HG02623 (cell line): ENCODE results near the gene TEX14.
"Not testable (repeated sequence)": the region's sequence is repeated elsewhere in the genome, so short reads cannot be mapped to it uniquely, and the experiment has no call there.

Experiments
- ATAC-seq: cut with Tn5 transposase; IDR thresholded peaks from one replicate; pipeline ENCODE4 v1.9.1; 2021; ENCODE audit warnings: moderate library complexity; ENCODE audit not compliant: unreplicated experiment

TEX14 gene

DNA sequence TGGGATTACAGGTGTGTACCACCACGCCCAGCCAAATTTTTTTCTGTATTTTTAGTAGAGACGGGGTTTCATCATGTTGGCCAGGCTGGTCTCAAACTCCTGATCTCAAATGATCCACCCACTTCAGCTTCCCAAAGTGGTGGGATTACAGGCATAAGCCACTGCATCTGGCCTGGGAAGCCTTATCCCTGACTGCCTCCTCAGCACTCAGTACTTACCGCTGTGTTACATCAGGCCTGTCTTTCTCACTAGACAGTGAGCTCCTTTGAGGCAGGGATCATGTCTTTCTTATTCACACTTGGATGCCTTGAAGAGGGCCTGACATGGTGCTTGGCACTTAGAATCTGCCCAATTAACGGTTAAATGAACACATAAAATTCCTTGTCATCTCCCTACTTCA lies 121.1 kb downstream of the TEX14 start:
- no peak for ATAC-seq

DNA sequence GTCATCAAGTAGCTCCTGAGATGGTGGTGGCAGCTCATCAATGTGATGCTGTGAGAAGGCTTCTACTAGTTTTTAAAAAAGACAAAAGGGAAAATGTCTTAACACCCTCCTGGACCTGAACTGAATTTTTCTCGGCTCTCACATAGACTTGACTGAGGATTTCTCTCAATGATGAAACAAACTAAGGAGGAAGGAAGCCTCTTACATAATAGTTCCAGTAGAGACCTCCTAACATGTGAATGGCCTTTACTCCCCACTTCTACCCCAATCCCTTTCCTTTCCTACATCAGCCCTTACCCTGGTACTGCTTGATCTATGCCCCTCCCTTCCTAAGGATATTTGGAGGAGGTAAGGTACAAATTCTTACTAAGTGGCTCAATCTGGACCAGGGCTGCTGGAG lies 122.6 kb downstream of the TEX14 start:
- ATAC-seq = no peak

DNA sequence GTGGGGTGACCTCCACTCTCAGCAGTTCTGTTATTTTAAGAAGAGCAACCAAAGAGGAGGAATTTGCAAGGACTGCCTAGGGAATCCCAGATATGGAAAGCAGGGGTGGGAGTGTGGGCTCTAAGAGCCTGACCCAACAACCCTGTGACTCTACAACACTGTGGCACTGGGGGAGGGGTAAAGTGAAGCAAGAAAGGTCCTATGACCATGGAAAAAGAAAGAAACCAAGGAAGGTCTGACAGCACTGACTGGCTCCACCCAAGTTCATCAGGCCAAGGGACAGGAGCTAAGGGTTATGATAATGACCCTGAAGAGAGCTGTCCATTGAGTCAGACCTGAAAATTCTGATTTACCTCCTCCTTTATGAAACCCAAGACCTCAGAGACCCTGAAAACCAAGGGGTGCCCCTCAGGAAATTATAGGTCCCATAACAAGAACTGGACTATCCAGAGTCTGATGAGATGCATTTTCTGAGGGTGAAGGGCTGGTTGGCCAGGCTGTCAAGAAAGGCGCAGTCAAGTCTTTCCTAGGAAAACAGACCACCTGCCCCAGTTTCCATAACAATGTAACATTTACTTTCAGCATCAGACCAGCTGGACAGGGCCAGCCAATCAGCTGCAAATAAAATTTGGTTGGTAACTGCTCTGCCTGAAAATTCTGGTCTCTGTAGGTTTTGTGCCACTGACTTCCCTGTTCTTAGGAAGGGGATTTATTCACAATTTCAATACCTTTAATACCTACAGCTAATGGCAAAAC lies 123.6 kb downstream of the TEX14 start:
- ATAC-seq = no peak

DNA sequence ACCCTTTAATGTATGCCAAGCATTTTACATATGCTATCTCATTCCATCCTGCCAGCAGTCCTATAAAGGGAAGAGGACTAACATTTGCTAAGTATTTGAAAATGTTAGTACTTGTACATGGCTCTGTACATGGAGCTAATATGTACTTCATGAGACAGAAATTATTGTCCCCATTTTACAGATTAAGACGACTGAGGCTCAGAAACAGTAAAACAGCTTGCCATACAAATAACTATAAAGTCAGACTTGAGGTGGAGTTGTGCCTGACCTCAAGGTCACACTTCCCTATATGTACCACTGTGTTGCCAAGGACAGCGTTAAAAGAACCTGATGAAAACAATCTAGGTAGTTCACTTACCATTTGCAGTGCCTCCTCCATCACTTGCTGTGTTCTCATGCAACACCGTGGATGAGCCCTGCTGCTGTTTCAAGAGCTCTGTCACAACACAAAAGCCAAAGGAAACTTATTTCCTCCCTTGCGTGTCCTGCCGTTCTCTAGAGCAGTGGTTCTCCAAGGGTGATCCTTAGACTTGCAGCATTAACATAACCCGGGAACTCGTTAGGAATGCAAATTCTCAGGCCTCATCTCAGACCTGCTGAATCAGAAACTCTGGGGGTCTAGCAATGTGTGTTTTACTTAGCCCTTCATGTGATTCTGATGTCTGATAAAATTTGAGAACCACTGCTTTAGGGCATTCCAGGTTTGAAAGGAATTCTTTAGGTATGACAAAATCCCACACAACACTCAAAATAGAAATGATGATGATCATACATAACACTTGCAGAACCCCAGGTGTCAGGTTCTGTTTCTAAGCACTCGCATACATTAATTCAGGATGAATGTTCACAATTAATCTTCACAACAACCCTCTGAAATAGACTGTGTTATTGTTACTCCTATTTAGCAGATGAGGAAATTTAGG lies 126.2 kb downstream of the TEX14 start:
- ATAC-seq = no peak

DNA sequence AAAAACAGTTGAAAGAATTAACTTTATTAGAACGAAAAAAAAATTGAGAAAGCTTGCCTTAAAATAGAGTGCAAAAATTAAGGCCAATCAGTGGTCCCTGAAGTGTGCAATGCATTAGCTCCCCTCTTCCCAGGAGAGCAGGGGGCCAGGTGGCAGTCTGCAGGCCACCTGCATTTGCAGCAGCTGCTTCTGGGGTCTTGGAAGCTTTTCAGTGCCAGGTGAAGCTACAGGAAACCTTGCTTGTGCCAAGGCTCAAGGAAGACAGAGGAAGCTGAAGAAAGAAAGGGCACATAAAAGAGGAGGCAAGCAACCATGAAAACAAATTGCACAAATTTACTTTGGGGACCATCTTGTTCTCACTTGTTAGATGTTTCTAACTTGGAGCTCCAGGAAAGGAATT lies 126.9 kb downstream of the TEX14 start:
- no peak for ATAC-seq

DNA sequence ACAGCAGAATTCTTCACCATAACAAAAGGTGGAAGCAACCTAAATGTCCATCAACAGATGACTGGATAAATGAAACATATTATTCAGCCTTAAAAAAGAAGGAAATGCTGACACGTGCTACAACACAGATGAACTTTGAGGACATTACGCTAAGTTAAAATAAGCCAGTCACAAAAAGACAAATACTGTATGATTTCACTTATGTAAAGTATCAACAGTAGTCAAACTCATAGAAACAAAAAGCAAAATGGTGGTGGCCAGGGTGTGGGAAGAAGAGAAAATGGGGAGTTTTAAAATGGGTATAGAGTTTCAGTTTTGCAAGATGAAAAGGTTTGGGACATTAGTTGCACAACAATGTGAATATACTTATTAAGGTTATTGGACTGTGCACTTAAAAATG lies 127.6 kb downstream of the TEX14 start:
- ATAC-seq = no peak

DNA sequence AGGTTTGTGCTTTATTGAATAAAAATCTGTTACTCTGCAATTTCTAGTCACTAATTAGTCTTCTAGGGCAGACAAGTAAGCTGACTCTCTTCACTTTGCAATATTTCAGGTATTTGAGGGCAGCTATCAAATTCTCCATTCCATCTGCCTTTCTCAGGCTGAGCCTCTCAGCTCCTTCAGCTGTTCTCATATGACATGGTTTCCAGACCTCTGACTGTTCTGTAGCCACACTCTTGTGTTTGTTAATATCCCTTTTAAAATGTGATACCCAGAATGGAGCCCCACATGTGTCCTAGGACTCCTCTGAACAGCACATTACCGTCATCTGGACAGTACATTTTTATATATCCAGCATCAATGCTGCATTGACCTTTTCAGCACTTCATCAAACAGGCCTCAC lies 131.3 kb downstream of the TEX14 start:
- ATAC-seq = no peak

DNA sequence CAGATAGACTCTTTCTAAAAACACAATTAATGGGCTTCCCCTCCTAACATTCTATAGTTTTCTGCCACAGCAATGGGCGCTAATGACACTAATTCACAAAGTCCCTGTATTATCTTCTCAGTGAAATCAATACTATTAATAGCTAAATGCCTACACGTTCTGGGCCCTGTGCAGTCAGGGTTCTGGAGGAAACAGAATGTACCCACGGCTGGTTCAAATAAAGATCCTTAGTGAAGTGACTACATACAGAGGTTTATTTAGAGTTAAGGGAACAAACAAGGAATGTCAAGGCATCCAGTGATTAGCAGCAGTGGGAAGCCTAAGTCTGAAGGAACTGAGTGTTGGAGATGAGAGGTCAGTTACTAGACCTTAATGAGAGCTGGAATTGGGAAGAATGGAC lies 133.9 kb downstream of the TEX14 start:
- ATAC-seq = no peak

DNA sequence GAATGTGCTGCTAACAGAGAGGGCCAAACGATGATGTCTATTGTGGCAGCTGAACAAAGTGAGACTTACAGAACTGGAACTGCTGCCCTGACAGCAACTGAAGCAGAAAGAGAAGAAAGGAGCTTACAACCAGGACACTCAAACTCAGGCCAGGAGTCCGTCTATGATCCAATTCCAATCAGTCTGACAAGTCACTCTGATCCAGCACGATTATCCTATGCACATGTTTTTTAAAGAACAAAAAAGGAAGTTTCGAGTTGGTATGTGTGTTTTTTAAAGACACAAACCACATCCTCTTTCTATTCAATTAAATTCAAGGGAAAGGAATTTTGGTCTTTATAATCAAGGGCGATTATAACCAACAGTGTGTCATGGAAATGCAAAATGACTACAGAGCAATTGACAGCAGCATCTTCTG lies 135.0 kb downstream of the TEX14 start:
- no peak for ATAC-seq

DNA sequence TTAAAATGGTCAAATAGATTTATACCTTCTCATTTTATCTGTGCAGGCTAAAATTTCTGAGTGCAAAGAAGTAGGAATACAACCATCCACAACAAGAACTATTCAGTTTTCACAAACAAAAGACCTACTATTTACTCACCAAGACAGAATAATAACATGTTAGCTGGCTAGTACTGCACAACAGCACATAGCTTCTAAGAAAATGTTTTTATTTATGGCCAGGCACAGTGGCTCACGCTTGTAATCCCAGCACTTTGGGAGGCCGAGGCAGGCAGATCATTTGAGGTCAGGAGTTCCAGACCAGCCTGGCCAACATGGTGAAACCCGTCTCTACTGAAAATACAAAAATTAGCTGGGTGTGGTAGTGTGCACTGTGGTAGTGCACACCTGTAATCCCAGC lies 136.7 kb downstream of the TEX14 start:
- not testable (repeated sequence) for ATAC-seq

DNA sequence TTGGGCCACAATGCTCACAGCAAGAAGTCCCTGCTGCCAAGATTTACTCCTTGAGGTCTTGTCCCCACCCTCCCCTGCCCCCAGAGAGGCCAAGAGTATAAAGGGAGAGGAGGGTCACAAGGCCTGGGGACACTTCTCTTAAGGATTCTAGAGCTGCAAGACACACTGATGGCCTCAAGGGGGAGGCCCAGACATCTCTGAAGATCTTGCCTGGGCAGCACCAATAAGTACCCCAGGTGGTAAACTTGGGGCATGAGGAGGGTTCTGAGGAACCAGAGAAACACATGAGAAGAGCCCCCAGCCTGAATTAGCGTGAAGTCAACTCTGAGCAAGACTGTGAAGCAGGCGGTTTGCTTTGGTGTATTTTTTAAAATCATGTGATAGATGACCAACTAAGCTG lies 150.6 kb downstream of the TEX14 start:
- ATAC-seq = no peak

DNA sequence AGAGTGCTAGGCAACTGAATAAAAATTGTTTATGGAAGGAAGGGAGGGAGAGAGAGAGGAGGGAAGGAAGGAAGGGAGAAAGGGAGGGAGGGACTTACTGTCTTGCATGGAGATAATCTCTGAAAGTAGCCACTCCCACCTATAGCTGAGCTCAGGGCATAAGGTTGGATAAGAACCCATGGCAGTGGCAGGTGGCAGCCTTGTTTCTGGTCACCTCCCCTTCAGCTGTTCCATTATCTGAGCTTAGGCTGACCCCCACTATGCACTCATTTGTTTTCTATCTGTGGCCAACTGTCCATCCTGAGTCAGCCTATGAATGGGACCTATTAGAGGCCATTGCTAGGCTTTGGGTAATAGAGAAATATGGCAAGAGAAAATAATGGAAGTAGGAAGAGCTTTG lies 152.1 kb downstream of the TEX14 start:
- ATAC-seq = no peak

DNA sequence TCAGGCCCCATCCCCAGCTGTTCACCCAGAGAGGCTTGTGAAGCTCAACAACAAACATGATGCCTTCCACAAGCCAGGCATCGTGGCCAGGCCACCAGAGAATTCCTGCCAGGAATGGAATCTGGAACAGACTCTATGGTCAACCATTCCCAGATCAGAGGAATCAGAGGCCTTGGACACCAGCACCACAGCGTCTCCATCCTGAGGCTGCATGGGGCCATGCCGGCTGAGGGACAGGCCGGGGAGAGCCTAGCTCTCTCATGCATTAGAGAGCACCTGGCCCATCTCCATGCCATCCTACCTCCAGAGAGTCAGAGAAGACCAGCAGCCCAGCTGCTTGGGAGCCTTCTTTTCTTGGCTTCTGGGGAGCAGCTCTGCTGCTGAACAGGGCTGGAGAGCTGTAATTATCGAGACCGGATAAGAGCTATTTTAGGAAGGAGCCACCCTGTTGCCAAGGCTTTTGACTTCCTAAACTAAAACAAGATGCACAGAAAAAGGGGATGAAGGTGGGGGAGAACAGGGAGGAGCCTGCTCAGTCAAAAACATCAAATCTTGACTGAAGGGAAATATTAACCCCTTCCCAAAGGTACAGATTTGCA lies 152.9 kb downstream of the TEX14 start:
- no peak for ATAC-seq

DNA sequence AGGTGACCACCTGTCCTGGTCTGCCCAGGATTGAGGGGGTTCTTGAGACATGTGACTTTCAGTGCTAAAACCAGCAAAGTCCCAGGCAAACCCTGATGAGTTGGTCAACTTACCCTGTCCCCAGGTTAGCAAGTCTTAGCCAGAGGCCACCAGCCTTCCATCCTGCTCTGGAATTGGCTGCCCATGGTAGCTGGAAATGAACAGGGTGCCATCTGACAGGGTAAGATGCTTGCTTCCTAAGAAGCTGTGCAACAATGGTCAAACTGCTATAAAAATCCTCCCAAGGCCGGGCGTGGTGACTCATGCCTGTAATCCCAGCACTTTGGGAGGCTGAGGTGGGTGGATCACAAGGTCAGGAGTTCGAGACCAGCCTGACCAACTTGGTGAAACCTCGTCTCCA lies 154.6 kb downstream of the TEX14 start:
- ATAC-seq = no peak

DNA sequence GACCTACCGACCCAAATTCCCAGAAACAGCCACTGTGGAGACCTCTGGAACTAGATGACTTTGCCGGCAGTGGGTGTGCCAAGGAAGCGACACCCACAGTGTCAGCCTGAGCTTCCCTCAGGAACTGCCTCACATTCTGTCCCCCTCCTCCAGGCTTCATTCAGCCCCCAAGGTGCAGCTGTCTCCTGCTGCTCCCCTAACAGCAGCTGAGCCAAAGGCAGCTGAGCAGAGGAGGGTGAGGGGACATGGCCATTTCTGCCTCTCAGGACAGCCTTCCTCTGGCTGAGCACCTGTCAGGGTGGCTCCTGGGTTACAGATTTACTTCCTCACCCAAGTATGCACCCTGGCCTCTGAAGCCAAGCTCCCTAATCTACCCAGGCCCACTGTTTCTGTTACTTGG lies 155.3 kb downstream of the TEX14 start:
- no peak for ATAC-seq

DNA sequence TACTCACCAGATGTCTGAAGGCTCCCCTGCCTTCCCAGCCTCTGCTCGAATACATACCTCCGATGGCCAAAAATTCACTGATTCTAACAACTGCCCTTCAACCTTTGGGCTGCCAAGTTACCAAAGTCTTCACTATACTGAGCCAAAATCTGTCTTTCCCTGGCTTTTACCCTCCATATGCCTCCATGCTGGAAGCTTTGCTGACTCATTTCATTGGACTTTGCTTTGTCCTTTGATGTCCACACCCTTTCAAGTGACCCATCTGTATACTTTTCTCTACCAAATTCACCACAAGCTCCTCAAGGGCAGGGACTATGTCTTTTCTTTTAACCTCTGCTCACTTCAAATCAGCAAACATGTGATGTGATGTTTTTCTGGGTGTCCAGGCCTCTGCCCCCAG lies 156.4 kb downstream of the TEX14 start:
- no peak for ATAC-seq

DNA sequence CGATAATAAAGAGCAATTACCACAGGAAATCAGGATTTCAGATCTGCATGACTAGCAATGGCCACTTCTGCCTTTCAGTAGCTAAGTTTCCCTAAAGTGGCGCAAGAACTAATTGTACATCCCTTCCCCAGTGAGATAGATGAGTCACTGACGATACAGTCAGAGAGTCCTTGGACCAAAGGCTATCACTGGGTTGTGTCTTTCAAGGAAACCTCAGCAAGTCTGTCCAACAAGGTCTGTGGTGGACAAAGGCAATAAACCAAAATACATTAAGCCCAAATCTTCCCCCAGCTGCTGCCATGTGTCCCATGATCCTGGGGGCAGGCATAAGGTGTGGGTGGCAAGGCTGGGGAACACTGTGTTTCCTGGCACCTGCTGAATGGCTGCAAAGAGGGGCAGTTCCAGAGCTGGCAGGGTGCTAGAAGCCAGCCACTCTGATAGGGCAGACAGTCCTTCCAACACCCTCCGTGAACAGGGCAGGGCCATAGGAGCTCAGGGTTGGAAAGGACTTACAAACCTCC lies 156.9 kb downstream of the TEX14 start:
- no peak for ATAC-seq

DNA sequence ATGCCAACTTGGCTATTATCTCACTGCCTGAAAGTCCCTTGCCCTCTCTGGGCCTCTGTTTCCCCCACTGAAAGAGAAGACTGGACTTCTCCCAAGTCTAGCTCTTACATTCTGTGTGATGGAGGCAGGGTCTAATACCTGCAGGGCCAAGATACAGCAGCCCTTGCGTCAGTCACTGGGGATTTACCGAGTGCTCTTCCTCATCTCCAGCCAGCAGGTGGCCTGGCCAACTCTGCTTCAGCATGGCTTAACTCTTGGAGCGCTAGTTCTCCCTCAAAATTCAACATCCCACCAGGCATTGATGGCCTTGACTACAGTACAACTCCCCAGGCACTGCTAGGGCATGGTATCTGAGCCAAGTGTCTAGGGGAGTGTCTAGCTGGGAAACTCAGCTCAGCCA lies 157.5 kb downstream of the TEX14 start:
- no peak for ATAC-seq

DNA sequence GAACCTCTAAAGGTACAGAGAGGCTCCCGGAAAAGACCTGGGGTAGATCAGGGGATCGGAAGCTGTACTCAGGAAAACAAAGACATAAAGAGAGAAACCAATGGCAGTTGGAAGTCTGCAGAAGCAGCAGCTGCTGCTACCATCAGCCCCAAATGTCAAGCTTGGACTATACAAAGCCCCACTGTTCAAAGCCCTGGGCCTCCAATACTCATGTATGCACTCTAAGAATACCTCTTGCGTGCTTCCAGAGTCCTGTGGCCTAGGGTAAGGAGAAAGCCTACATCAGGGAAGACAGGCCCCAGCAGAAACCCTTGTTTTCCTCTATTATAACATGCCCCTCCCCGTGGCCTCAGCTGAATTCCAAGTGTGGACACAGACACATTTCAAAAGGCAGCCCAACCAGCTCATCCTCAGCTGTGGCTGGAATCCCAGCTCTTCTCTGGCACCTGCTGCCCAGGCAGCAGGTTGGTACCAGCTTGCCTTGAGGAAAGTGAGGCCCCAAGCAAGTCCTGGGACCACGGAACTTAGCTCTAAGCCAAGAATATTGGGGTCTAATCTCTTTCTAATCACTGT lies 158.1 kb downstream of the TEX14 start:
- no peak for ATAC-seq

DNA sequence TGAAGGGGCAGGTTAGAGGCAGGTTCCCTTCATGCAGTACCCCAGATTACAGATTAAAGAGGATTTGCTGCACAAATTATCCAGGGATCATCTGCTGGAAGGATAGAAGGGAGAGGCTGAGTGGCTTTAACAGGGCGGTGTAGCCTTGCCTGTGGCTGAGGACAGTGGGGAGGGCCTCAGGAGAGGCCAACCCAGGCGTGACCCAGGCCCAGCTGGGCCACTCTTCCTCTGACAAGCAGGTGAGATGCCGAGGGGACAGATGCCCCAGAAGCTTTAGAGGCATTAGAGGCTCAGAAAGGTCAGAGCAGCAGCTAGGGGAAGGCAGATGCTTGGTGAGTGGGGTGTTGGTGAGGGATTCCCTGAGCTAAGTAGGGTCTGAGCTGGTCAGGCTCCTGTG lies 159.3 kb downstream of the TEX14 start:
- no peak for ATAC-seq
